ENCODE data around the gene GCNA.
"Not testable (repeated sequence)": the region's sequence is repeated elsewhere in the genome, so short reads cannot be mapped to it uniquely, and the experiment has no call there.

Gene GCNA

GRCh38 chrX:71604141-71604540 is 25.9 kb downstream of the GCNA start:
- Histone ChIP-seq H3K27ac (no peak overlapping the region), H3K4me2 (no peak overlapping the region), H3K9me3 (replicated peaks in 1 of 11) (peaks cover 12 to 52% (median 31%) of the 10 kb centered on the region in 11 experiments), H3K9ac (no peak overlapping the region), H3K4me3 (no peak overlapping the region), H3K36me3 (peaks cover 62 to 89% (median 70%) of the 10 kb centered on the region in 11 experiments), H3K27me3 (peaks cover 49 to 92% (median 80%) of the 10 kb centered on the region in 11 experiments), H4K20me1 (peaks cover 0 to 15% (median 0%) of the 10 kb centered on the region in 11 experiments; a peak in 3 of 22 replicates), H3K4me1 (peaks cover 8 to 15% (median 12%) of the 10 kb centered on the region in 10 experiments)
- no peak for TF ChIP-seq Cebpa-rat (IDR thresholded peaks at IDR 0.05)

GRCh38 chrX:71604796-71605568 is 26.7 kb downstream of the GCNA start:
- no peak for TF ChIP-seq Cebpa-rat (IDR thresholded peaks at IDR 0.05)
- Histone ChIP-seq H3K4me1 (peaks cover 8 to 15% (median 12%) of the 10 kb centered on the region in 10 experiments), H3K4me3 (no peak overlapping the region), H3K27me3 (peaks cover 49 to 92% (median 80%) of the 10 kb centered on the region in 11 experiments), H3K27ac (no peak overlapping the region), H3K9me3 (replicated peaks in 1 of 11) (peaks cover 12 to 52% (median 31%) of the 10 kb centered on the region in 11 experiments), H3K36me3 (peaks cover 64 to 89% (median 72%) of the 10 kb centered on the region in 11 experiments), H3K9ac (no peak overlapping the region), H3K4me2 (no peak overlapping the region), H4K20me1 (peaks cover 0 to 10% (median 0%) of the 10 kb centered on the region in 11 experiments; a peak in 2 of 22 replicates)

DNA sequence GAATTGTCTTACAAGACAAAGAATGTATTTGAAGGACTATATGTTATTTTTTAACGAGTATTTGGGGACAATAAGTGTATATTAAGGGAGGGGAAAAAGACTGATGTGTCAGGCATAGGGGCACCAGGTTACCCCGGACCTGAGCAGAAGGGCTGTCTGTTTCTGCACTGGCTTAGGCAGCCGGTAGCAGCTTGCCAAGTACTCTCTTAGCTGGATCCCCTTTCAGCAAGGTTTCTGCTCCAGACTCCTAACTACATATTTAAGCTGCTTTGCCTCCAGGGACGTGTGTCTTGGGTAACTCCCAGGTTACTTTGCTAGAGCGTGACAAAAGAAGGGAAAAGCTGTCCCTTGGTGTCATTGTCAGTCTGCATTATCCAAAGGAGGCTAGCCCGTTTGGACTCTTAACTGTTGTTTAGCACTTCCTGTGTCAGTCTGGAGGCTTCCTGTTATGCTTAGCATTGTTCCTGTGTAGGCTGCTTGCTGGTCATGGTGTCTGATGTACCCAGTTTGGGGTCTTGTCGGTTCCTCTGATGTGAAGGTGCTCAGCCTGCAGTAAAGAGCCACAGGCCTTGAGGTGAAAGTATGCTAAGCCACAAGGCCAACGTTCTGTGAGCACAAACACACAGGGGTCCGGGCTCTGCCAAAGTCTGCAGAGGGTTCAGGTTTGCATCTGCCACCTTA is 28.4 kb downstream of the GCNA start:
- peak overlapping the region in 8 of 11 experiments; percentile 1 to 51 (median 19); a peak in 11 of 22 replicates for H3K27ac ChIP-seq
- H3K36me3 ChIP-seq: peaks cover 71 to 89% (median 76%) of the 10 kb centered on the region in 11 experiments
- no peak for TF ChIP-seq Cebpa-rat (IDR thresholded peaks at IDR 0.05)
- no peak overlapping the region for H3K9ac ChIP-seq
- 0 out of 20 replicates have a peak overlapping the region, but pooled peaks of 1 of the 10 experiments have one; percentile 11 for H3K4me3 ChIP-seq
- H3K4me2 ChIP-seq: peak overlapping the region; percentile 34 to 63 (median 51); a peak in 21 of 22 replicates
- H3K27me3 ChIP-seq: peaks cover 51 to 89% (median 83%) of the 10 kb centered on the region in 11 experiments
- H4K20me1 ChIP-seq: peaks cover 0 to 10% (median 0%) of the 10 kb centered on the region in 11 experiments; a peak in 4 of 22 replicates
- H3K4me1 ChIP-seq: peaks cover 8 to 15% (median 12%) of the 10 kb centered on the region in 10 experiments
- peaks cover 12 to 48% (median 28%) of the 10 kb centered on the region in 11 experiments for H3K9me3 ChIP-seq (replicated peaks in 1 of 11)

DNA sequence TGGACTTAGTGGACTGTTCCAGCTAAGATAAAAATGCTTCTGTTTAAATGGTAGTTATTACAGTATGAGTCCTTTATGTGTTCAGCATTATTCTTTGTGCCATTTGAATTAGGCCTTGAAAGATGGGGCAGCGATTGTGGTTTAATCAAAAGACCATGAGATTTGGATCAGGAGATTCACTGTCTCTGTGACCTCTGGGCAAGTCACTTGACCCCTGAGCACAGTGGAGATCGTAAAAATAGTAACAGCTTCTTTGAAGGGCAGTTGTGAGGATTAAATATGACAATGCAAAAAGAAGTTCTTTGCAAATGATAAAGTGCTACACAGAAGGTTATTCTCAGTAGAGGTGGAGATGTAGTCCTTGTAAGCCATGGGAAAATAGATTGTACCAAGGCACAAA is 29.3 kb downstream of the GCNA start:
- H4K20me1 ChIP-seq: peaks cover 0 to 10% (median 0%) of the 10 kb centered on the region in 11 experiments; a peak in 5 of 22 replicates
- no peak overlapping the region for H3K9ac ChIP-seq
- H3K9me3 ChIP-seq (replicated peaks in 1 of 11): peaks cover 11 to 42% (median 20%) of the 10 kb centered on the region in 11 experiments
- no peak overlapping the region; a peak in 1 of 22 replicates for H3K4me2 ChIP-seq
- H3K4me3 ChIP-seq: no peak overlapping the region
- peaks cover 66 to 88% (median 72%) of the 10 kb centered on the region in 11 experiments for H3K36me3 ChIP-seq
- TF ChIP-seq Cebpa-rat (IDR thresholded peaks at IDR 0.05): no peak
- H3K27me3 ChIP-seq: peaks cover 54 to 91% (median 84%) of the 10 kb centered on the region in 11 experiments
- H3K27ac ChIP-seq: no peak overlapping the region
- H3K4me1 ChIP-seq: peaks cover 8 to 15% (median 12%) of the 10 kb centered on the region in 10 experiments

- no peak overlapping the region for H3K4me3 ChIP-seq
- no peak for TF ChIP-seq Cebpa-rat (IDR thresholded peaks at IDR 0.05)
- H3K4me2 ChIP-seq: no peak overlapping the region
- no peak overlapping the region for H3K27ac ChIP-seq
- H3K27me3 ChIP-seq: peaks cover 70 to 99% (median 94%) of the 10 kb centered on the region in 11 experiments
- H3K9ac ChIP-seq: no peak overlapping the region
- peaks cover 61 to 87% (median 68%) of the 10 kb centered on the region in 11 experiments for H3K36me3 ChIP-seq
- peaks cover 0 to 10% (median 0%) of the 10 kb centered on the region in 11 experiments; a peak in 5 of 22 replicates for H4K20me1 ChIP-seq
- H3K9me3 ChIP-seq (replicated peaks in 1 of 11): peaks cover 0 to 24% (median 3%) of the 10 kb centered on the region in 11 experiments; a peak in 7 of 22 replicates
- H3K4me1 ChIP-seq: peaks cover 8 to 15% (median 12%) of the 10 kb centered on the region in 10 experiments
These were observed 31.0 kb downstream of the GCNA start for GRCh38 chrX:71609095-71609750.

DNA sequence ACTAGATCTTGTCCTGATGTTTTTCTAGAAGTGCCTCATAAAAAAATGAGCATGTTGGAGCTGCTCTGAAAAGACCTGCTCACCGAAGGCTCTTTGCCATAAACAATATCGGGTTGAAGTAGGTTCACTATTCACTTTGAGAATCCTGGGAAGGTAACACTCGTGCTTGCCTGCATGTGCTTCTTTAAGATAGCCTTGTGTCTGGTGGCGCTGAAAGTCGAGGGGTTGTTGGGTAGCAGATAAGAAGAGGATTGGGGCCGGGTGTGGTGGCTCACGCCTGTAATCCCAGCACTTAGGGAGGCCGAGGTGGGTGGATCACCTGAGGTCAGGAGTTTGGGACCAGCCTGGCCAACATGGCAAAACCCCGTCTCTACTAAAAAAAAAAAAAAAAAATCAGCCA is 33.5 kb downstream of the GCNA start:
- peaks cover 43 to 79% (median 54%) of the 10 kb centered on the region in 11 experiments for H3K36me3 ChIP-seq

DNA sequence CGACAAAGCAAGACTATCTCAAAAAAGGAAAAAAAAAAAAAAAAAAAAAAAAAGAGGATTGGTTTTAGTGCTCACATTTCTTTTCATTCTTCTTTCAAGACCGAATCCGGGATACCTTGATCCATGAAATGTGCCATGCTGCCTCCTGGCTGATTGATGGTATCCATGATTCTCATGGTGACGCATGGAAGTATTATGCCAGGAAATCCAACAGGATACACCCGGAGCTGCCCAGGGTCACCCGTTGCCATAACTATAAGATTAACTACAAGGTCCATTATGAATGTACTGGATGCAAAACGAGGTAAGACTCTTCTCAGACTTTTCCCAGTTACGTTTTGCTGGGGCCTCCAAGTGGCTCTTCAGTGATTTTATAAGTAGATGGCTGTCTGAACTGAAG is 34.0 kb downstream of the GCNA start:
- peaks cover 0 to 14% (median 0%) of the 10 kb centered on the region in 11 experiments; a peak in 8 of 22 replicates for H3K9me3 ChIP-seq (replicated peaks in 1 of 11)
- H3K36me3 ChIP-seq: peaks cover 43 to 77% (median 50%) of the 10 kb centered on the region in 11 experiments
- no peak for TF ChIP-seq Cebpa-rat (IDR thresholded peaks at IDR 0.05)
- H3K9ac ChIP-seq: no peak overlapping the region
- no peak overlapping the region for H3K27ac ChIP-seq
- H3K27me3 ChIP-seq: peaks cover 54 to 93% (median 78%) of the 10 kb centered on the region in 11 experiments
- H4K20me1 ChIP-seq: peaks cover 0 to 12% (median 0%) of the 10 kb centered on the region in 11 experiments; a peak in 9 of 22 replicates
- peaks cover 0 to 8% (median under 1%) of the 10 kb centered on the region in 10 experiments; a peak in 8 of 20 replicates for H3K4me1 ChIP-seq
- no peak overlapping the region for H3K4me3 ChIP-seq
- no peak overlapping the region for H3K4me2 ChIP-seq

More for the DNA sequence above, 33.5 kb downstream of the GCNA start:
- H3K27ac ChIP-seq, H3K9ac ChIP-seq, H3K4me1 ChIP-seq, H3K4me3 ChIP-seq, H4K20me1 ChIP-seq, H3K4me2 ChIP-seq: not testable (repeated sequence)
- H3K27me3 ChIP-seq: peaks cover 57 to 99% (median 84%) of the 10 kb centered on the region in 11 experiments
- H3K9me3 ChIP-seq (replicated peaks in 1 of 11): peaks cover 0 to 17% (median 0%) of the 10 kb centered on the region in 11 experiments; a peak in 9 of 22 replicates

- Histone ChIP-seq H3K9ac (no peak overlapping the region), H3K27me3 (peaks cover 53 to 88% (median 74%) of the 10 kb centered on the region in 11 experiments), H3K9me3 (replicated peaks in 1 of 11) (peaks cover 1 to 7% (median 3%) of the 10 kb centered on the region in 11 experiments; a peak in 15 of 22 replicates), H3K36me3 (peaks cover 20 to 51% (median 32%) of the 10 kb centered on the region in 11 experiments; a peak in 20 of 22 replicates), H3K4me1 (peaks cover 20 to 36% (median 27%) of the 10 kb centered on the region in 10 experiments), H3K27ac (no peak overlapping the region), H3K4me2 (no peak overlapping the region), H4K20me1 (peaks cover 0 to 30% (median 4%) of the 10 kb centered on the region in 11 experiments; a peak in 12 of 22 replicates), H3K4me3 (no peak overlapping the region)
- TF ChIP-seq Cebpa-rat (IDR thresholded peaks at IDR 0.05): no peak
These were observed 36.8 kb downstream of the GCNA start for GRCh38 chrX:71615056-71615455.
